HPDE6-E6E7 (cell line): ENCODE measurements around the gene SCGB3A1.

ENCODE experiments used
- DNase-seq: peaks from one replicate; pipeline ENCODE4 v3.0.0; 2011; ENCODE audit warnings: missing footprints; ENCODE audit errors: extremely low spot score

SCGB3A1 gene, protein sequence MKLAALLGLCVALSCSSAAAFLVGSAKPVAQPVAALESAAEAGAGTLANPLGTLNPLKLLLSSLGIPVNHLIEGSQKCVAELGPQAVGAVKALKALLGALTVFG

DNA sequence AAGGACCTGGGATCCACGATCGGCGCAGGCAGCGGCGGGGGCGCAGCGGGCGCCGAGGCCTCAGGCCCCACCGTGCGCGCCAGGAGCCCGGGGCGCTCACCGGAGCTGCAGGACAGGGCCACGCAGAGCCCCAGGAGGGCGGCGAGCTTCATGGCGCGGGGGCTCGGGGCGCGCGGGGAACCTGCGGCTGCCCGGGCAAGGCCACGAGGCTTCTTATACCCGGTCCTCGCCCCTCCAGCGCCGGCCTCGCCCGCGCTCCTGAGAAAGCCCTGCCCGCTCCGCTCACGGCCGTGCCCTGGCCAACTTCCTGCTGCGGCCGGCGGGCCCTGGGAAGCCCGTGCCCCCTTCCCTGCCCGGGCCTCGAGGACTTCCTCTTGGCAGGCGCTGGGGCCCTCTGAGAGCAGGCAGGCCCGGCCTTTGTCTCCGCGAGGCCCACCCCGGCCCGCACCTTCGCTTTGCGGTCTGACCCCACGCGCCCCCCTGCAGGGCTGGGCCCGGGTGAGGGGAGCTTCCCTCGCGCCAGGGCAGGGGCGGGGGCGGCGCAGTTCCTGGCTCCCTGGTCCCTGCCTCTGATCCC, at the start of gene SCGB3A1:
SCGB3A1 (minus strand) TSS at position 189 of the 577 bp plus-strand sequence; CDS start at position 152, 37 bp downstream.
- no peak for DNase-seq

DNA sequence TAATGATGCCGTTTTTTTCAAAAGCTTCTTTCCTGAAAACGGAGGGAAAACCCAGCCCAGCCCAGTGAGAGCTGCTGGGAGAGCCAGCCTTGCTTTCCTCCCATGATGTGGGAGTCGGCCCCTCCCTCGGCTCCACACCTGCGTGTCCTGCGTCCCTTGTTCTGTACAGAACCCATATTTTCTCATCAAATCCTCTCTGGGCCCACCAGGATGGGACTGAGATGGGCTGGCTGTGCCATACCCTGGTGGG, 49.2 kb upstream of the SCGB3A1 start:
- DNase-seq: no peak

DNA sequence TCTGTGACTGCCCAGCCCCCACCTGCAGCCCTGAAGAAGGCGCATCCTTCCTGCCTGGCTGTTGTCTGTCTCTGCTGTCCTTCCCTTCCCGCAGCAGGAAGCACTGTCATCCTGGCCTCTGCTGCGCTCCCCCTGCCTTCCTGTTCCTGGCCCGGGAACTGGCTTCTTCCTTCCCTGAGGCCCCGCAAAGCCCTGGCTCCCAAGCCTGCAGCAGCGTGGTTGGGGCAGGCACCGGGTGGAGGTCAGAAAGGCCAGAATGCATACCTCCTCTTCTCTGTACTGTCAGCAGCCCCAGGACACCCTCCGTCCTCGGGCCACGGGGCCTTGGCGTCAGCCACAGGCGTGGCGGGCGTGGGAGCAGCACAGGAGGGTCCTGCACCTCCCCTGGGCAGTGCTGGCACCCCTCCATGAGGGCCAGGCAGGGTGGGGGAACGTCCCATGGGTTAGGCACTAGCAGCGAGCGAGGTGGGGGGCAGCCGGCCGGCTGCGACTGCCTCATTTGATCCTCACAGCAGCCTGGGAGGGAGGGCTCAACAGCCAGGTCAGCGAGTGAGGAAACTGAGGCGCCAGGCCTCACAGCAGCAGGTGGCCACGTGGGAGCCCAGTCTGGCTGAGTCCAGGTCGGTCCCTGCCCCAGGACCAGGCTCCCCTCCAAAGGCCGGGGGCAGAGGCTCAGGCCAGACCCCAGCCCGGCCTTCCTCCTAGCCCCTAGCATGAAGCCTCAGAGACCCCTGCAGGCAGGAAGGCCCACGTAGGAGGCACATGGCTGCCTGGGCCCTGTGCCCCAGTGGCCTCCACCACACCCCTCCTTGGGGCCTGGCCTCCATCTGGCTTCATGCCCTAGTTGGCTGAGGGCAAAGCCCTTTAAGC, 48.7 kb upstream of the SCGB3A1 start:
- DNase-seq: no peak

DNA sequence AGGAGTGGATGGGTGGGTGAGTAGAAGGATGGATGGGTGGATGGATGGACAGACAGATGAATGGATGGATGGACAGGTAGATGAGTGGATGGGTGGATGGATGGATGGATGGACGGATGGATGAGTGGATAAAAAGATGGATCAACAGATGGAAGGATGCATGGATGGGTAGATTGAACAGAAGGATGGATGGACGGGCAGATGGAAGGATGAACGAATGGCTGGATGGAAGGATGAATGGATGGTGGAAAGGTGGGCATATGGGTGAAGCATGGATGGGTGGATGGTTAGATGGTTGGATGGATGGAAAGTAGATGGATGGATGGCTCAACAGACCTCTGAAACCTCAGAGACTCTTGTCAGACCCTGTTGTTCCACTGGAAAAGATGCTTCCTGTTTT, 48.0 kb upstream of the SCGB3A1 start:
- no peak for DNase-seq

DNA sequence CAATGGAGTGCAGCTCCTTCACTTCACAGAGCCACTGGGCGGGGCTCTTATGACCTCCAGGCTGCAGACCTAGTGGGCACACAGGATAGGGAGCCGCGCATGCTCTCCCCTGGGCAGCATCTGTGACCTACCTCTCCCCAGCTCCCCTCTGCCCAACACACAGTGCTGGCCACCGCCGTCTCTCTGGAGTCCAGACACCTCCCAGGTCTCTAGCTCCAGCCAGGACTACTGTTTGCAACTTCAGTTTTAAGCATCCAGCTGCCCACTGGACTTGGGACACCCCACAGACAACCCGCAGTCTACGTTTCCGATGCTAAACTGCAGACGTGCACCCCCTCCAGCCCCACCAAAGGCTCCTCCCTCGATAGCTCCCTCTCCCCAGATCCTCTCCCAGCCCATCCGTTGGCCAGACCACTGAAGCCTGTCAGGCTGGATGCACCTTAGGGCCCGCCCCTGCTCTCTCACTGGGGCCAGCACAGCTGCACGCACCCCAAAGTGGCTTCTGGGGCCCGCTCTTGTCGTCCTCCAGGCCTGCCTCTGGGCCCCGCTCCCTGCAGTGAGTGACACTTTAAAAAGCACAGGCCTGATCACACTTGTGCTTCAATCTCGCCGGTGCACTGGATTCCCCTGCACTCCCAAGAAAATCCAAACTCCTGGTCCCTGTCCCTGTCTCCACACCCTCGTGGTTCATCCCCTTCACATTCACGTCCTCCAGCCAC, 46.8 kb upstream of the SCGB3A1 start:
- DNase-seq: no peak

DNA sequence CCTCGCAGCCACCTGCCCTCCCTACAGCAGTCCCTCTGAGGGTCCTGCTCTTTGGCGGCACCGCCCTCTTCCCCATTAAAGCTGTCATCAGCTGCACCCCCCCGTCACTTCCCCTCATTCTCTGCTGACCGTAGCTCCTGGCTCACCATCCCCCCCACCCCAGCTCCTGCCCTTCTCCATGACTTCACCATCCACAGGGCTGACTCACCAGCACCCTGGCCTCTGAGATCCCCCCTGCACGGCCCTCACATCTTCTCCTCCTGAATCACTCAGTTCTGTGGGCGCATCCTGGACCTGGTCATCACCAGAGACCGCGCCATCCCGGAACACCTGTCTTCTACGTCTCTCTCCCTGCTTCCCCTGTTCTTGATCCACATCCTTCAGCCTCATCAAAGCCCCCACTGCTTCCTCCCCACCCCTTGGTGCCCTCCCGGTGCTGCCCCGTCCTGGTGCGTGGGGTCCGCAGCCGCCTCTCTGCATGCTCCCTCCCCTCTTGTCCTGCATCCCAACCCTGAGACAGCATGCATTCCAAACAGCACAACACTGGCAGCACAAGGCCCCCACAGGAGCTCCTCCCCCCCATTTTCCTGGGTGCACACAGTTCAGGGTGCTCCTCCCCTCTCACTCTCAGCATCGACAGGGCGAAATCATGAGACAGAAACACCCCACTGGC, 45.2 kb upstream of the SCGB3A1 start:
- no peak for DNase-seq

DNA sequence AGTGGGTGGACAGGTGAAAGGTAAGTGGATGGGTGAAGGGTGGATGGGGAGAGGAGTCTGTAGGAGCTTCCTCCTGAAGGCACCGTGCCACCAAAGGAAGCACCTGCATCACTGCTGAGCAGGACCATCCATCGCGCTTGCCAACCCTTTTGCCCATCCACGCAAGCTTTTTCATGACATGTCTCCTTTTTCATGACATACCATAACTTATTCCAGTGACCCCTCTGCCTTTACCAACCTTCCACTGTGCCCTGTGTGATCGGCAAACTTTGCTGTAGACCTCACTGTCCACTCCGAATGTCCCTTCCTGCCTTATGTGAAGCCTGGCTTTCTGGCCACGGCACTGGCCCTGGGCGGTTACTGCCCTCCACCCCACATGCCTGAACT, 44.7 kb upstream of the SCGB3A1 start:
- DNase-seq: no peak

DNA sequence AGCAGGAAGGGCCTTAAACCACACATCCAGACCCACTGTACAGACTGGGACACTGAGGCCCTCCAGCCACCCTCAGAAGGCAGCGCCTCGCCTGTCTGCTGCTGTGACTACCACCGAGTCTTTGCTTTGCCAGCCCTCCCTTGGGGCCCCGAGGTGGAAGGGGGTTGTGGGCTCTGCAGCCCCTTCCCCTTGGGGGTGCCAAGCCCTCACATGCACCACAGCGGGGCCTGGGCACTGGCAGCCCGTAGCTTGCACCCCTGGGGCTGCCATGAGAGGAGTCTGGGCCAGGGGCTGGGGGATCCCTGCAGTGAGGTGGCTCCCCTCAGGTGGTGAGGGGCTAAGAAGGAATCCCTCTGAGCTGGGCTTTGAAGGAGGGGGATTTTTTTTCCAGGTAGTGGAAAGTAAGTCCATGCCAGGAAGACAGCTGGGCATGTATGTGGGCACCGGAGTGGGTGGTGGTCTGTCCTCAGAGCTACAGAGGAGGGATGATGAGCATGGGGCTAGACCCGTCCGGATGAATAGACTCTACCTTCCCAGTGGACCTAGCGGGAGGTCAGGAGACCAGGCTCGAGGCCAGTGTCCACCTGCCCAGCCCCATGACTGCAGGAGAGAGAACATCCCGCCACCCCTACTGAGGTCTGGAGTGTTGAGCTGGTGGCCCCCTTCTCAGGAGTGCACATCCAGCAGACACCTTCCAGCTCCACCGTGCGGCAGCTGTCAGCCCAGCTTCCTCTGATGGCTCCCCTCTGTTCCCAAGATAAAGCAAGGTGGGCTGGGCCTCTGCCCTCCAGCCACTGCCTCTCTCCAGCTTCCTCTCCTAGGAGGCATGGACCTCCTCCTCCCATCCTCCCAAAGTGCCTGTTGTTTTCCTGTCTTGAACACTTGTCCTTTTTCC, 42.2 kb upstream of the SCGB3A1 start:
- DNase-seq: no peak

DNA sequence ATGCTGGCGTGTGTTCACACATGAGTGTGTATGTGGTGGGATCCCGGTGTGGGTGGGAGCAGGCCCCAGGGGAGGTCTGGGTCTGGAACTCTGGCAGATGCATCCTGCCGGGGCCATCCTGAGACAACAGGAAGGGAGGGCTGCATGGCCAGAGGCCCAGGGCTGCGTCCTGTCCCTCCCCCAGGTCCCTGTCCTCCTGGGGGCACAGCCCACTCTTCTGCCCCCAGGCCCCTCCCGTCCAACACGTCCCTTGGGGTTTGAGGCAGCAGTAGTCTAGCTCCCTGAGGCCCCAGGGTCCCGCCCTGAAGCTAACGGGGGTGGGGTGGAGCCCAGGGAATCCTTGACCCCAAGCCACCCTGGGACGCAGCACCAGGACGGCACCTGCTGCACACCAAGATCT, 41.5 kb upstream of the SCGB3A1 start:
- no peak for DNase-seq

DNA sequence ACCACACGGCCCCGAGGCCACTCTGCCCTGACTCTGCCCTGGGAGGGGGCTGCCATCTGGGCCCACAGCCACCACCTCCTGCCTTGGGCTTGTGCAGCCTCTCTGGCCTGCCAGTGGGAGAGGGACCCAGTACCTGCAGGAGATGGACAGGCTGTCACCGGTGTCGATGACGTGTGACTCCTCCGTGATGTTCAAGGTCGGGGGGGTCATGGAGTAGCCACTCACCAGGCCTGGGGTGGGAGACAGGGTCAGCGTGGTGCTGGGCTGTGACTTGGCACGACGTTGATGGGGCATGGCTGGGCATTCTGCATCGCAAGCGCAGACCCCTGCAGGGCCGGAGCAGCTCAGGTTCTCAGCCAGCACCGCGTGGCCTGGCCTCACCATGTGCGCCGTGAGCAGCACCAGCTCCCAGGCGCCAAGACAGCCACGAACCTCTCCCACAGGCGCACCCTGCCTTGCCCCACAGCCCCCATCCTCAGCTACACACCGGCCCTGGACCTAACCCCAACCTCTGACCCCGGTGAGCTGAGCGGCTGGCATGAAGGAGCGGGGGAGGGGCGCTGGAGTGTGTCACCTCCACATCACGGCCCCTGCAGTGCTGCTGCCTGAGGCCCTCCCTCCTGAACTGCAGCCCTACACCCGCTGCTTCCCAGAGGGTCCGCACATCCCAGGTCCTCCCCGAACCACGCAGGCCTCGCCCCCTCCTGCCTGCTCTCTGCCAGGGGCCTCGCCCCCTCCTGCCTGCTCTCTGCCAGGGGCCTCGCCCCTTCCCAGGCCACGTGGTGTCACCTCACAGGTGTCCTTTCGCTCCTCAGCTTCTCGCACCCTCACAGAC, 40.5 kb upstream of the SCGB3A1 start:
- no peak for DNase-seq

DNA sequence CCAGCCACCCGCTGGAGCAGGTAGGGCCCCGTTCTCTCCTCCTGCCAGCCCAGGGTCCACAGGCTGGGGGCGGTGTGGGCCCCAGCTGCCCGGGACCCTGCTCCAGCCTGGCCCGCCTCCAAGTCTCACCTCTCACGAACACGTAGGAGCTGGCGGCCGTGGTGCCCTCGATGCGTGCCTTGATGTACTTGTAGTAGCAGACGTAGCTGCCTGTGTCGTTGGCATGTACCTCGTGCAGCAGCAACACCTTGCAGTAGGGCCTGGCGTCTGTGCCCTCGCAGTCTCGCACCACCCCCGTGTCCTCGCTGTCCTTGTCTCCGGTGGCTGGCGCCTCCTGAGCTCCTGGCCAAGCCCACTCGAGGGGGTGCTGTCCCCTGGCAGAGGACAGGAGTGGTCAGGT, 39.1 kb upstream of the SCGB3A1 start:
- no peak for DNase-seq

DNA sequence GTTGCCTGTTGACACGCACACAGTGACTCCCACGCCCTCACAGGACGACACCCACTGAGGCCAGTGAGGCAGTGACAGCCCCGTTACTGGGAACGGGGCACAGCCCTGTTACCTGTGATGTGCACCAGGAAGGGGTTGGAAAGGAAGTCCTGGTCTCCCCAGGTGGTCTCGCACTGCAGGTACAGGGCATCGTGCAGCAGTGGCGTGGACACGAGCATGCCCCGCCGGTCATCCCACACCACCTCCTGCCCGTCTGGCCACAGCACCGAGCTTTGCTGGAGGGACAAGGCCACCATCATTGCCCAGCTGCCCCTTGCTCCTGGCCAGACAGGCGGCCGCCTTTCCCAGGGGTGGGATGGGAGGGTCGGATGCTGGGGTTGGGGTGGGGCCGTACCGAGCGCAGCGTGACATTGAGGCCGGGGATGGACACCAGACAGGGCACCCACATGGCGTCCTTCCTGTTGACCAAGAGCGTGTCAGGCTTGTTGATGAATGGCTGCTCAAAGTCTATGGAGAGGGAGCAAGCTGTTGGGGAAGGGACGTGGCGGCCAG, 38.6 kb upstream of the SCGB3A1 start:
- DNase-seq: no peak

DNA sequence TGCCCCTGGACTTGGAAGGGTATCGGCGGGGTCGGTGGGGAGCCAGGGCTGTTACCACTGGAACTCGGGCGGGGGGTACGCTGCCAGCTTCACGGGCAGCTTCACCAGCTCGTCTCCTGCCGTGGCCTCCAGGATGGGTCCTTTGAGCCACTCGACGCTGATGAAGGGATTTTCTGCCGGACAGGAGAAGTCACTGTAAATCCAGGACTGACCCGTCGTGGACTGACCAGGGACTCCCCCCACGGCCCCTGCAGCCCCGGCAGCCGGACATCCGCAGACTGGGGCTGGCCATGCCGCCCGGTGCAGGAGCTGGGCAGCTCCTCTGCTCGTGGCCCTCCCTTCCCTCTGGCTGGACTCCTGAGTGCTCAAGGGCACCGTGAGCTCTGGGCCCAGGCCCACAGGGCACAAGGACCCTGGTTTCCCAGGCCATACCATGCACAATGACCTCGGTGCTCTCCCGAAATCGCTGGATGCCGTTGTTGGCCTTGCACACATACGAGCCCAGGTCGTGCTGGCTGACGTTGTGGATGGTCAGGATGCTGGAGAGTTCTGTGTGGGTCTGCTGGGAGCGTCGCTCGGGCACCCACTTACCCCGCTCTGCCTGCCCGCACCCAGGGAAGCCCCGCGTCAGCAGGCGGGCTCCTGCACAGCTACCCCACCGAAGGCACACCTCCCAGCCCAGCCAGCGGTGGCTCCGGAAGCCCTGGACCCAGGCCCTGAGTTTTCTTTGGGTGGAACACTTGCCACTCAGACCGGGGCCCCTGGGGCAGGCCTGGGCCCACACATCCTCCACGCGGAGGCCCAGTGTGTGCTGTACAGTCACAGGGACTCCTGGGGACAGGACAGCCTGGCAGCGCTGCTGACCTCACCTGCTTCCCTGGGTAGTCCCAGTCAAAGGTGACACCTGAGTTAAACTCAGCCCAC, 37.8 kb upstream of the SCGB3A1 start:
- no peak for DNase-seq

DNA sequence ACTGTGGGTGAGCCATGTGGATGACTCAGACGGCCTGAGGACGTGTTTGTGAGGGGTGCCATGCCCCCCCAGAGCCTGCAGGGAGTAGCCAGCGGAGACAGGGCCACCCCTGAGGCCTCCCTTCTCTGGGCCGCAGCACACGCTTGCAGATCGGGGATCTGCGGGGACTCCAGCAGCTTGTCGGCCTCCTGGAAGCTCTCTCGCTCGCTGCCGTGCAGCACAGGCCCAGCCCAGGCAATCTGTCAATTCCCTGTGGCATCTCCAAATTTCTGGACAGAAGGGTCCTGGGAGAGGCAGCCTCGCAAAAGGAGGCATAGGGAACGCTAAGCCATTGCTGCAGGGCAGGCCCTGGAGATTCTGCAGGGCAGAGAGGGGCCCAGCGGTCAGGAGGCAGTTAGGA, 36.9 kb upstream of the SCGB3A1 start:
- no peak for DNase-seq

DNA sequence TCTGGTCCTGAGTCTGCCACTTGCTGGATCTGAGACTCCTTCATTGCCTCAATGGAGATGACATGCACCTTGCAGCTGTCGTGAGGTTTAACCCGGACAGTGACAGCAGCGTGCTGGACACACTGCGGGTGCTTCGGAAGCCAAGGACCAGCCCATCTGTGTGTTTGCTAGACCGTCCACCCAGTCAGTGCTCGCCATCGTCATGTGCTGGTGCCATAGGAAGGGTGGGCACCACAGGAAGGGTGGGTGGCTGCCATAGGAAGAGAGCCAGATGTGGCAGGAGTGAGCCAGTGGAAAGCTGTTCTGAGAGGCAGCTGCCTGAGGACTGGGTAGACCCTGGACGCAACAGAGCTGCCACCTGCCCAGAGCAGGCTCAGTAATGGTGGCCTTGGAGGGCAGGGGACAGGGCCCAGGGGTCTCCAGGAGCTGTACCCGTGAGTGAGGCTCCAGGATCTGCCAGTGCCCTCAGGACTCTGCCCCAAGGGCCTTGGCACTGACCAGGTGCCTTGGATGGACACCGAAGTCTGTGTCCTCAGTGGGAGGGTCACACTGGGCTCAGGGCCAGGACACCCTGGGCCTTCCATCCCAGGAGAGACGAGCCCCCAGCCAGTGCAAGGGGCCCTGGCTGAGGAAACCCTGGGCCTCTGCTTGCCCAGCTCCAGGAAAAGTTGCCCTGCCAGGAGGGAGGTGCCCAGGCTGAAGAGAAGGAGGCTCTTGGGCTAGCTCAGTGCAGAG, 36.3 kb upstream of the SCGB3A1 start:
- DNase-seq: no peak

DNA sequence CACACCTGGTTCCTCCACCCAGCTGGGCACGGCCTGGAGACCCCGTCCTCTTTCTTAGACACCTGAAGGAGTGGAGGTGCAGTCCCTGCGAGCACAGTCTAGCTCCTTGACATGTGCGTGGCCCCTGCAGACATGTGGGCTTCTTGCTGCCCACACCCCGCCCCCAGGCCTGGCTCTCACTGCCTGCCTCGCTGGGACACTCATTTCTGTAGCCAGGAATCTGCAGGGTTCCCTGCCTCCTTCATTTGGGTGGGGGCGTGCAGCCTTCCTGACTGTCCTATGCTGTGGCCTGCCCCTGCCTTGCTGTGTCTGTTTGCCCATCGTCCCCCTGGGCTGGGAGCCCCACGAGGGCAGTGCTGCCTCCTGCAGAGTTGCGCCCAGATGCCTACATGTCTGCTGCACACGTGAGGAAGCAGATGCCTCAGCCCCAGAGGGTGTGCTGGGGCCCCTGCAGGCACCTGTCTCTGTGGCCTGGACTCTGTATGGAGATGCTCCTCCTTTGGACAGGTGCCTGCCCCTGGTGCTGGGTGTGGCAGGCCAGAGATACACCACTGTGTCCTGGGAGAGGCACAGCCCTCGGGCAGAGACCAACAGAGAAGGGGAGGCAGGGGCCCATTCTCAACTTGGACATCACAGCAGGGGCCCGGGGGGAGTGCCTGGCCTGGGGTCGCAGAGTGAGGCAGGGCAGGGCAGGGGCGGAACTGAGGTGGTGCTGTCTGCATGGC, 35.5 kb upstream of the SCGB3A1 start:
- DNase-seq: no peak

DNA sequence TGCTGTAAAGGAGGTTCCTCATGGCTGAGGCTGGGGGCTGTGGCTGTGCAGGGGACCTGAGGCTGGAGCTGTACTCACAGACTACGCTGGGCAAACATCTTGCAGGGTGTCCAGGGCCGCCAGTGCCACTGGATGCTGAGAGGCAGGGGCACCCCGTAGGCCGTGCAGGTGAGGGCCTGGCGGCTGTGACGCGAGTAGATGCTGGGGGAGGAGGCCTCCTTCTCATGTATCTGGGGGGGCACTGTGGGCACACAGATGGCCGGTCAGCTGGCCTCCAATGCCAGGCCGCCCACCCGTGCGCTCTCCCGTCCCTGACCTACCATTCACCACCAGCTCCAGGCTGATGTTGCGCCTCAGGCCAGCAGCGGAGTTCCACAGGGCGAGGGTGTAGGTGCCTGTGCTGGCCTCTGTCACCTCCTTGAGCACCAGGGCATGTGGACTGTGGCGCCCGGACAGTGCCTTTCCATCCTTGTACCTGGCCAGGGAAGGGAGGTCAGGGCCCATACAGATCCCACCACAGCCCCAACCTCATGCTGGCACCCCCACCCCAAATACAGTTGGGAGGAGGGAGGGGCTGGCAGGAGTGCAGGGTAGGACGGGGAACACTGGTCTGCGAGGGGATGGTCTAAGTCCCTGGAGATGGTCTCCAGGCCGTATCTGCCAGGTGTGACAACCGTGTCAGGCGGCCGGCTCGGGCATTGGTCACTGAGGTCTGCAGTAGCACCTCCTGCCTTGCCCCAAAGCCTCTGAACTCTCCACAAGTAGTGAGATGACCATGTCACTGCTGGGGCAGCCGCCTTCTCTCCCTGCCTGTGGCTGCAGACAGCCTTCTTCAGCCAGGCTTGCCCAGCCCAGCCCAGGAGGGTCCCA, 34.7 kb upstream of the SCGB3A1 start:
- no peak for DNase-seq
